GM12878 (cell line): ENCODE measurements around the gene EHMT2. TPM values are rescaled to one million over a fixed set of nuclear protein-coding genes. Genes with fewer than 3 reads are reported as not detected.

Source experiments
- BMI1 ChIP-seq: fragments of 450-650 bp; IDR thresholded peaks from 2 replicates; pipeline ENCODE4 v1.6.1; 2016; ENCODE audit warnings: mild to moderate bottlenecking, moderate library complexity, borderline replicate concordance
- CEBPB ChIP-seq, 2 experiments: fragments of 150-350 bp in 1 of 2; IDR thresholded peaks; 2 replicates each; pipeline ENCODE4 v1.6.1; 2012 to 2014; ENCODE audit warnings: low read depth in 2 of 2, low read length in 2 of 2, borderline replicate concordance in 1 of 2, inconsistent platforms in 1 of 2
- CUX1 ChIP-seq: IDR thresholded peaks from 2 replicates; pipeline ENCODE4 v1.6.1; 2012; ENCODE audit warnings: improper control_type of control experiment, low read depth, low read length; ENCODE audit not compliant: insufficient replicate concordance
- E4F1 ChIP-seq: fragments of 450-650 bp; IDR thresholded peaks from 2 replicates; pipeline ENCODE4 v1.6.1; 2018; ENCODE audit warnings: borderline replicate concordance, mild to moderate bottlenecking; ENCODE audit not compliant: partially characterized antibody
- ETV6 ChIP-seq, 2 experiments: fragments of 450-650 bp in 1 of 2; IDR thresholded peaks in 1 of 2; conservative IDR thresholded peaks in 1 of 2; 2 replicates each; pipeline ENCODE4 v1.6.1; 2014; ENCODE audit warnings: antibody characterized with exemption in 1 of 2, borderline replicate concordance in 1 of 2, low read depth in 1 of 2, mild to moderate bottlenecking in 1 of 2, moderate library complexity in 1 of 2
- FOXM1 ChIP-seq: IDR thresholded peaks from 2 replicates; pipeline ENCODE4 v1.6.1; 2012; ENCODE audit warnings: low read depth, mild to moderate bottlenecking, inconsistent platforms, low read length, moderate library complexity
- GABPA ChIP-seq: IDR thresholded peaks from 2 replicates; pipeline ENCODE4 v1.6.1; 2014; ENCODE audit warnings: antibody characterized with exemption, low read depth, mild to moderate bottlenecking, inconsistent platforms
- HDAC6 ChIP-seq: fragments of 200-600 bp; sonication (generic); IDR thresholded peaks from one replicate; pipeline ENCODE4 v1.8.0; 2017; ENCODE audit warnings: antibody characterized with exemption; ENCODE audit not compliant: unreplicated experiment
- IKZF1 ChIP-seq: fragments of 450-650 bp; conservative IDR thresholded peaks from 2 replicates; pipeline ENCODE4 v1.6.1; 2017; ENCODE audit warnings: antibody characterized with exemption, mild to moderate bottlenecking
- LARP7 ChIP-seq: fragments of 450-650 bp; IDR thresholded peaks from 2 replicates; pipeline ENCODE4 v1.6.1; 2017; ENCODE audit warnings: mild to moderate bottlenecking
- MAX ChIP-seq: IDR thresholded peaks from 2 replicates; pipeline ENCODE4 v1.6.1; 2012; ENCODE audit warnings: low read depth, low read length, improper control_type of control experiment
- SMAD5 ChIP-seq: IDR thresholded peaks from 2 replicates; pipeline ENCODE4 v1.6.1; 2016; ENCODE audit warnings: antibody characterized with exemption, low read depth
- SMC3 ChIP-seq: IDR thresholded peaks from 2 replicates; pipeline ENCODE4 v1.6.1; 2011; ENCODE audit warnings: low read length, improper control_type of control experiment, borderline replicate concordance
- SUZ12 ChIP-seq: fragments of 200-600 bp; sonication (generic); IDR thresholded peaks from one replicate; pipeline ENCODE4 v1.6.1; 2018; ENCODE audit warnings: antibody characterized with exemption, mild to moderate bottlenecking; ENCODE audit not compliant: unreplicated experiment
- TARDBP ChIP-seq: IDR thresholded peaks from 2 replicates; pipeline ENCODE4 v1.6.1; 2016; ENCODE audit warnings: borderline replicate concordance
- TBL1XR1 ChIP-seq: IDR thresholded peaks from 2 replicates; pipeline ENCODE4 v1.6.1; 2012; ENCODE audit warnings: low read depth, low read length, improper control_type of control experiment
- USF1 ChIP-seq: IDR thresholded peaks from 2 replicates; pipeline ENCODE4 v1.6.1; 2011; ENCODE audit warnings: borderline replicate concordance, low read depth, mild to moderate bottlenecking, moderate library complexity, mixed read lengths, low read length; ENCODE audit not compliant: insufficient read depth; ENCODE audit errors: extremely low read length
- ZNF24 ChIP-seq: fragments of 450-650 bp; IDR thresholded peaks from 2 replicates; pipeline ENCODE4 v1.6.1; 2017; ENCODE audit warnings: antibody characterized with exemption, mild to moderate bottlenecking
- polyA plus RNA-seq, 11 experiments: library from polyadenylated mRNA; depleted of rRNA in 4 of 11; unstranded in 6 of 11; stranded (reverse) in 5 of 11; fragments of >200 nt; fragmentation: Nextera tagmentation in 4 of 11; fragmentation: Illumina TruSeq in 1 of 11; extraction: Ambion mirVana in 4 of 11; extraction: Trizol in 1 of 11; gene quantifications; 1 replicate in 1 of 11; 2 replicates in 10 of 11; pipeline versions ENCODE4 v1.2.1 to v1.2.3, GENCODE V29; 2011 to 2016; ENCODE audit warnings: inconsistent platforms in 2 of 11, missing spikeins in 2 of 11, low read depth in 1 of 11
- total RNA-seq, 4 experiments: library from RNA; depleted of rRNA in 3 of 4; stranded (reverse); fragments of >200 nt in 3 of 4; fragmentation: Illumina TruSeq in 1 of 4; extraction: Trizol in 1 of 4; gene quantifications; 2 replicates each; pipeline versions ENCODE4 v1.2.1 to v1.2.3, GENCODE V29; 2013 to 2021

Gene EHMT2
- total and polyA plus RNA-seq, 10 of the 15 experiments (the other 5 are each of a cell fraction or from before 2014, with no cell fraction given): 1.7 to 53.2 (median 36.3) TPM

DNA sequence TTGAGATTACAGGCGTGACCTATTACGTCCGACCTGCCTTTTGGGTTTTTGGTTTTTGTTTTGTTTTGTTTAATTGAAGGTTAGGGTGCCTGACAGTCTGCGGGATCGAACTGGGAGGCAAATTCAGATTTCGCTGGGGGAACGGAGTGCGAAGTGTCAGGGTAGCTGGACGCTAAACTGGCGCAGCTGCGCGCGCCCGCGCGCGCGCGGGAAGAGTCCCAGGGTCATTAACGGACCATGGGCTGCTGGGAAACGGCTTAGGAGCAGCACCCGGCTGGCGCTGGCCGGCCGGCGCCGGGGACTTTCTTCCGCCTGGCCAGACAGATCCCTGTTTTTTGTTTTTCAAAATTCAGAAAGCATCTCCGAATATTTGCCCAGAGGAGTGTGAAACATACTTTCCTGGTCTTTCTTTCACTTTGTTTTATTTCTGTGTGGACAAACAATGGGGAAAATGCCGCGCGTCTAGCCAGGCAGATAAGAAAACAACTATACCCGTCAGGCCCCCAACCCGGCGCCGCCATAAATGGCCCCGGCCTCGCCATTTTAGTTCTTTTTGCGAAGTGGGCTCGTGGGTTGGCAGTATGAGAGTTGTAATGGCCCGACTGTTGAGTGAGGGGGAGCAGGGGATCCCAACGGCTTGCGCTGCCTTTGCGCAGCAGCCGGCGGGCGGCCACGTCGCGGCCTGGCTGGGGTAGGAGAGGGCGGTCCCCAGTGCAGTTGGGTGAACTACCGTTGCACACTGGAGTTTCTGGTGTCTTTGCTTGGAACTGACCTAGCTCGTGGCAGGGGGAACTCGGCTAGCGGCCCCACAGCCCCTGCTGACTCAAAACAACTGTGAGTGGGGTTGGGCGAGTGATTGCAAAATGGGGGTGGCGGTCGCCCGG, 62.9 kb downstream of the EHMT2 start (continued):
- TF ChIP-seq CEBPB (IDR thresholded peaks at IDR 0.05; ENCODE audit: borderline replicate concordance in 1 of 2, low read depth in 2 of 2, low read length in 2 of 2) (no peak), SMC3 (0 out of 2 replicates have a peak, but pooled peaks have one; percentile 2), ZNF24 (no peak), LARP7 (0 out of 2 replicates have a peak, but pooled peaks have one; percentile 52), FOXM1 (no peak; the same call in 1 of the 2 replicates), USF1 (no peak), E4F1 (no peak), SMAD5 (peak; percentile 99), MAX (peak; percentile 5), SUZ12 (no peak), BMI1 (no peak), TBL1XR1 (no peak), IKZF1 (peak; percentile 84), HDAC6 (peak; percentile 77), CUX1 (no peak), TARDBP (0 out of 2 replicates have a peak, but pooled peaks have one; percentile 26), ETV6 (conservative IDR thresholded peaks at IDR 0.05 in 1 of 2, IDR thresholded peaks at IDR 0.05 in 1 of 2; ENCODE audit: borderline replicate concordance in 1 of 2, low read depth in 1 of 2) (peak in 1 of 2 experiments; percentile 13; a peak in 1 of 4 replicates), GABPA (no peak)
